HCT116 (cell line): ENCODE measurements around the gene DISP1.

Source experiments
- CTCF ChIP-seq, 3 experiments: fragments of 200-600 bp in 1 of 3; sonication (generic) in 1 of 3; IDR thresholded peaks in 2 of 3; conservative IDR thresholded peaks in 1 of 3; 2 replicates each; pipeline ENCODE4 v1.5.1; 2012 to 2017; ENCODE audit warnings: low read depth in 2 of 3, low read length in 2 of 3, antibody characterized with exemption in 1 of 3, borderline replicate concordance in 1 of 3, control low read depth in 1 of 3, mild to moderate bottlenecking in 1 of 3, mixed read lengths in 1 of 3, mixed run types in 1 of 3, moderate library complexity in 1 of 3; ENCODE audit not compliant: insufficient read depth in 1 of 3
- ZNF274 ChIP-seq: fragments of 200-500 bp; sonication (Bioruptor generic); IDR thresholded peaks from 2 replicates; pipeline ENCODE4 v1.6.1; 2014; ENCODE audit warnings: mild to moderate bottlenecking, low read depth, low read length, inconsistent platforms

- TF ChIP-seq CTCF (IDR thresholded peaks at IDR 0.05 in 2 of 3, conservative IDR thresholded peaks at IDR 0.05 in 1 of 3; ENCODE audit: borderline replicate concordance in 1 of 3, insufficient read depth in 1 of 3, low read depth in 2 of 3, low read length in 2 of 3) (no peak), ZNF274 (no peak)
These were observed 28.9 kb downstream of the DISP1 start for GRCh38 chr1:222843469-222844410.
